ENCODE data around the gene GLIS1. TPM values are rescaled to one million over a fixed set of nuclear protein-coding genes. Genes with fewer than 3 reads are reported as not detected.

Gene GLIS1
- polyA plus RNA-seq, 1 experiment, result 1.9 TPM

DNA sequence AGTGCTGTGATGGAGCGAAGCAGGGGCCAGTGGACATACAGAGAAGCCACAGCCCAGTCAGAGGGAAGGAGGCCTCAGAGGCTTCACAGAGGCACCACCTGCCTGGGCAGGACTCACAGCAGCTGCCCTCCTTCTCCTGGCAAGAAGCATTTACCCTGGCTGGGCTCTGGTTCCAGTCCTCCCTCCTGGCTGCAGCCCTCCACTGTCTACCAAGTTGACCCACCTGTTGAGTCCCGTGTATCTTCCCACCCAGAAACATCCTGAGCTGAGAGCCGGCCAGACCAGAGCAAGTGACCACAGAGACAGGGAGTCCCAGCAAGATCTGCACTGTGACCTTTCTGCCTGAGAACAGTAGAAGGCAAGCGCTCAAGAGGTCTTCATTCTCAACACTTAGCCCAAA lies 49.7 kb downstream of the GLIS1 start:
- ChIA-PET POLR2A (no interaction called here), CTCF (no interaction called here)
- no peaks in the 10 kb centered on the region for H3K27me3 ChIP-seq (ENCODE audit: control insufficient read depth, insufficient read depth, low read length)
- no peak for DNase-seq (ENCODE audit: low read depth)
- no peaks in the 10 kb centered on the region for H3K36me3 ChIP-seq (ENCODE audit: control insufficient read depth, insufficient read depth, low read length)
- TF ChIP-seq, protein P1, sequence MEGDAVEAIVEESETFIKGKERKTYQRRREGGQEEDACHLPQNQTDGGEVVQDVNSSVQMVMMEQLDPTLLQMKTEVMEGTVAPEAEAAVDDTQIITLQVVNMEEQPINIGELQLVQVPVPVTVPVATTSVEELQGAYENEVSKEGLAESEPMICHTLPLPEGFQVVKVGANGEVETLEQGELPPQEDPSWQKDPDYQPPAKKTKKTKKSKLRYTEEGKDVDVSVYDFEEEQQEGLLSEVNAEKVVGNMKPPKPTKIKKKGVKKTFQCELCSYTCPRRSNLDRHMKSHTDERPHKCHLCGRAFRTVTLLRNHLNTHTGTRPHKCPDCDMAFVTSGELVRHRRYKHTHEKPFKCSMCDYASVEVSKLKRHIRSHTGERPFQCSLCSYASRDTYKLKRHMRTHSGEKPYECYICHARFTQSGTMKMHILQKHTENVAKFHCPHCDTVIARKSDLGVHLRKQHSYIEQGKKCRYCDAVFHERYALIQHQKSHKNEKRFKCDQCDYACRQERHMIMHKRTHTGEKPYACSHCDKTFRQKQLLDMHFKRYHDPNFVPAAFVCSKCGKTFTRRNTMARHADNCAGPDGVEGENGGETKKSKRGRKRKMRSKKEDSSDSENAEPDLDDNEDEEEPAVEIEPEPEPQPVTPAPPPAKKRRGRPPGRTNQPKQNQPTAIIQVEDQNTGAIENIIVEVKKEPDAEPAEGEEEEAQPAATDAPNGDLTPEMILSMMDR (IDR thresholded peaks at IDR 0.05; ENCODE audit: insufficient read depth, low read depth, low read length), result no peak
- no peak overlapping the region for H3K4me3 ChIP-seq (ENCODE audit: low read depth, low read length)

GRCh38 chr1:53688381-53689102 lies 50.4 kb downstream of the GLIS1 start:
- Histone ChIP-seq H3K4me3 (ENCODE audit: low read depth, low read length) (no peak overlapping the region), H3K27me3 (ENCODE audit: control insufficient read depth, insufficient read depth, low read length) (no peaks in the 10 kb centered on the region), H3K36me3 (ENCODE audit: control insufficient read depth, insufficient read depth, low read length) (no peaks in the 10 kb centered on the region)
- POLR2A ChIA-PET, result no interaction called here
- no peak for DNase-seq (ENCODE audit: low read depth)
- TF ChIP-seq, protein P1 (IDR thresholded peaks at IDR 0.05; ENCODE audit: insufficient read depth, low read depth, low read length), result no peak
- CTCF ChIA-PET, result no interaction called here

DNA sequence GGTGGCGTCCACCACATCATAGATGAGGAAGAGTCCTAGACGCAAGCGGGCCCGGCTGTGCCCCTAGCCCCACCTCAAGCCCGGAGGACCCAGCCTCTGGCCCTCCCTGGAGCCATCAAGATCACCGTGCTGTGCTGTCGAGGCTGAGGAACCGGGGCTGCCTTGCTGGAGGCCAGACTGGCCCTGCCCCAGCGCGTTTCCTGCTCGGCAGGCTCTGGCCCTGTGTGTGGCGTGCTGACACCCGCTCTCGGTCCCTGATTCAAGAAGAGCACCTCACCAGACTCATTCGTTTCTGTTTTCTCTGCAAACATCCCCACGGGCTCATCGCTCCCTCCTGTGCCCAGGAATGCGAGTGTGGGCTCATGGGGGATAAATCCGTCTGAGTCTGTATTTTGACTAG lies 51.1 kb downstream of the GLIS1 start:
- no peak overlapping the region for H3K4me3 ChIP-seq (ENCODE audit: low read depth, low read length)
- TF ChIP-seq, protein P1 (IDR thresholded peaks at IDR 0.05; ENCODE audit: insufficient read depth, low read depth, low read length), result no peak
- no peak for DNase-seq (ENCODE audit: low read depth)
- H3K36me3 ChIP-seq (ENCODE audit: control insufficient read depth, insufficient read depth, low read length), result no peaks in the 10 kb centered on the region
- H3K27me3 ChIP-seq (ENCODE audit: control insufficient read depth, insufficient read depth, low read length), result no peaks in the 10 kb centered on the region
- CTCF ChIA-PET, result no interaction called here
- POLR2A ChIA-PET, result no interaction called here

DNA sequence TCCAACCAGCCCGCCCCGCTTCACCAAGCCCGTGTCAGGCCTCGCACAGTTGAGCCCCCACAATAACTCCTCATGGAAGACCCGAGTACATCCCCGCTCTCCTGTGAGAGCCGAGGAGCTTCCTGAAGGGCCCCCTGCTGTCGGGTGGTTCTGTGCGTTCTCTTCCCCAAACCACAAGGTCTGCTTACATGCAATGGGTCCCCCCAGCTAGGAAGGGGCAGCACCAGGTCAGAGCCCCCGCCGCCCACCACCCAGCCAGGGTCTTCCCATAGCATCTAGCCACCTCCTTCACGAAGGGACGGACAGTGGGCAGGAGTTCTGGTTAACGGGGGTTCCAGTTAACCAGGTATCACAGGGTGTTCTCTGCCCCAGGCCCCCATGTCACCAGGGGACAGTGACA lies 51.5 kb downstream of the GLIS1 start:
- no peaks in the 10 kb centered on the region for H3K27me3 ChIP-seq (ENCODE audit: control insufficient read depth, insufficient read depth, low read length)
- CTCF ChIA-PET, result interaction anchor here (0.7 to 1.8 kb wide), 2 partner anchors 16 to 210 kb away, joined by 3 read pairs; no protein-coding TSS in a partner anchor
- no peaks in the 10 kb centered on the region for H3K36me3 ChIP-seq (ENCODE audit: control insufficient read depth, insufficient read depth, low read length)
- no peak overlapping the region for H3K4me3 ChIP-seq (ENCODE audit: low read depth, low read length)
- POLR2A ChIA-PET, result no interaction called here
- TF ChIP-seq, protein P1 (IDR thresholded peaks at IDR 0.05; ENCODE audit: insufficient read depth, low read depth, low read length), result no peak
- no peak for DNase-seq (ENCODE audit: low read depth)

DNA sequence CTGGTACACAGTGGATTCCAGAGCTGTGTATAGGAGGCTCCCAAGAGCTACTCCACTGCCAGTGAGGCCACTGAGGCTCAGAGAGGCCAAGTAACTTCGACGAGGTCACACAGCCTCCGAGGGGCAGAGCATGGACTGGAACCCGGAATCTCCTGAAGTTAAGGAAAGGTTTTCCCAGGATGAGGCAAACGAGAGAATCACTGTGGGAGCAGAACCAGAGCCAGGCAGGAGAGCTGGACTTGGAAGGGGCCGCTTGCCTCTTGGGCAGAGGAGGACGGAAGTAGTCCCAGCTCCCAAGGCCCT lies 52.0 kb downstream of the GLIS1 start:
- TF ChIP-seq, protein P1 (IDR thresholded peaks at IDR 0.05; ENCODE audit: insufficient read depth, low read depth, low read length), result no peak
- no peaks in the 10 kb centered on the region for H3K27me3 ChIP-seq (ENCODE audit: control insufficient read depth, insufficient read depth, low read length)
- ChIA-PET POLR2A (no interaction called here), CTCF (interaction anchor here (0.7 to 1.8 kb wide), 4 partner anchors 8 to 209 kb away, joined by 3 to 4 read pairs (median 3); no protein-coding TSS in a partner anchor)
- DNase-seq (ENCODE audit: low read depth), result no peak
- no peak overlapping the region for H3K4me3 ChIP-seq (ENCODE audit: low read depth, low read length)
- no peaks in the 10 kb centered on the region for H3K36me3 ChIP-seq (ENCODE audit: control insufficient read depth, insufficient read depth, low read length)

All from BJ (cell line).